ENCODE data around the gene SMOC2.

Gene SMOC2

GRCh38 chr6:168711666-168712300 is 270.8 kb downstream of the SMOC2 start:
- TF ChIP-seq CTCF (IDR thresholded peaks at IDR 0.05; ENCODE audit: insufficient read depth, low read depth, low read length, missing control alignments) = no peak

GRCh38 chr6:168712993-168713392 is 272.0 kb downstream of the SMOC2 start:
- no peak overlapping the region for H3K4me3 ChIP-seq (ENCODE audit: low read depth, low read length)
- no peak for DNase-seq (ENCODE audit: low read depth)
- no peak for TF ChIP-seq CTCF (IDR thresholded peaks at IDR 0.05; ENCODE audit: insufficient read depth, low read depth, low read length, missing control alignments)

More at GRCh38 chr6:168711666-168712300, 270.8 kb downstream of the SMOC2 start:
- H3K4me3 ChIP-seq (ENCODE audit: low read depth, low read length) = no peak overlapping the region
- no peak for DNase-seq (ENCODE audit: low read depth)

- TF ChIP-seq CTCF (IDR thresholded peaks at IDR 0.05; ENCODE audit: insufficient read depth, low read depth, low read length, missing control alignments) = no peak
- no peak for DNase-seq (ENCODE audit: low read depth)
- no peak overlapping the region for H3K4me3 ChIP-seq (ENCODE audit: low read depth, low read length)
Observed at GRCh38 chr6:168713839-168714238, 272.9 kb downstream of the SMOC2 start.

GRCh38 chr6:168714547-168715260 is 273.7 kb downstream of the SMOC2 start:
- no peak for TF ChIP-seq CTCF (IDR thresholded peaks at IDR 0.05; ENCODE audit: insufficient read depth, low read depth, low read length, missing control alignments)
- H3K4me3 ChIP-seq (ENCODE audit: low read depth, low read length) = no peak overlapping the region
- DNase-seq (ENCODE audit: low read depth) = no peak

- no peak overlapping the region for H3K4me3 ChIP-seq (ENCODE audit: low read depth, low read length)
- no peak for DNase-seq (ENCODE audit: low read depth)
- no peak for TF ChIP-seq CTCF (IDR thresholded peaks at IDR 0.05; ENCODE audit: insufficient read depth, low read depth, low read length, missing control alignments)
Observed at GRCh38 chr6:168715643-168716481, 274.9 kb downstream of the SMOC2 start.

GRCh38 chr6:168716581-168716980 is 275.6 kb downstream of the SMOC2 start:
- no peak for DNase-seq (ENCODE audit: low read depth)
- no peak overlapping the region for H3K4me3 ChIP-seq (ENCODE audit: low read depth, low read length)
- TF ChIP-seq CTCF (IDR thresholded peaks at IDR 0.05; ENCODE audit: insufficient read depth, low read depth, low read length, missing control alignments) = no peak

Data from GM12865 (cell line).